Pancreas (tissue), 10 donors: ENCODE measurements around the gene DOCK10. TPM values are rescaled to one million over a fixed set of nuclear protein-coding genes. Genes with fewer than 3 reads are reported as not detected.
A peak's percentile ranks its signal among the peaks of the same experiment; 100 is the strongest.

Experiments
- ATAC-seq, 4 donors: fragments of 200-7000 bp; cut with Tn5 transposase; one replicate each; pipeline versions ENCODE4 v1.8.0 to v1.9.1; 2020; ENCODE audit warnings: mild to moderate bottlenecking in 4 of 4, moderate library complexity in 4 of 4
- DNase-seq, 6 donors: peaks; one replicate each; pipeline ENCODE4 v3.0.0-alpha.2; 2020
- FAIRE-seq: peaks from 2 replicates; lab custom pipeline; 2012; peaks lifted over from hg19 to GRCh38; lab: Jason Lieb, UNC
- H3K27ac ChIP-seq, 4 donors: fragments of 200-600 bp; sonication (generic); 1 replicate in 3 of 4; 2 replicates in 1 of 4; pipeline versions ENCODE4 v1.5.0 to v1.8.0; 2020
- H3K27me3 ChIP-seq, 4 donors: fragments of 200-600 bp; one replicate each; pipeline ENCODE4 v1.8.0; 2021
- H3K36me3 ChIP-seq, 3 donors: fragments of 200-600 bp; sonication (generic) in 1 of 3; one replicate each; pipeline versions ENCODE4 v1.5.0 to v1.8.0; 2020 to 2021
- H3K4me1 ChIP-seq, 3 donors: fragments of 200-600 bp; one replicate each; pipeline ENCODE4 v1.8.0; 2021
- H3K4me3 ChIP-seq, 4 donors: fragments of 200-600 bp; sonication (generic) in 2 of 4; one replicate each; pipeline versions ENCODE4 v1.5.0 to v1.8.0; 2020 to 2021
- H3K9me3 ChIP-seq, 4 donors: fragments of 200-600 bp; one replicate each; pipeline ENCODE4 v1.8.0; 2021
- WGBS, 2 donors: extraction: QIAGEN DNeasy Blood & Tissue Kit; methylation state at CpG; one replicate each; pipeline ENCODE4 v1.1.7; 2013; 5-methylcytosine and 5-hydroxymethylcytosine counted together
- intact Hi-C, 3 donors: fragments of 100-400 bp; cut with DNase I; formaldehyde crosslinking; loops; one replicate each; pipeline versions ENCODE4 v1.11.1 to v1.14.2; 2022
- polyA plus RNA-seq, 2 donors: library from polyadenylated mRNA; stranded (reverse); fragments of 200-250 nt; gene quantifications; one replicate each; pipeline ENCODE4 v1.2.3, GENCODE V29; 2013
- total RNA-seq, 6 donors: library from RNA; stranded (reverse); fragmentation: NEBNext Ultra II Directional in 4 of 6; extraction: Animal tissue kit (Norgen Biotek cat#: 25700) in 4 of 6; gene quantifications; one replicate each; pipeline versions ENCODE4 v1.2.1 to v1.2.4, GENCODE V29; 2021 to 2023
- TF ChIP-seq, protein P1 (sequence below), 4 donors: fragments of 200-600 bp; sonication (generic) in 3 of 4; IDR thresholded peaks; one replicate each; pipeline versions ENCODE4 v1.5.0 to v1.8.0; 2021; ENCODE audit warnings: antibody characterized with exemption in 4 of 4
- donor health status: healthy with polysubstance abuse.
- donor health status: DM: no; HTN: no; CAD: no; lungs with moderate emphysema.
- donor health status: DM: no; HTN: no; CAD: no.
- donor health status: control.
- donor health status: control.
- donor health status: Bipolar disorder and iron deficiency.
- donor health status: DM: yes; HTN: yes; CAD: no.
- donor health status: DM: no; HTN: no; CAD: no.
- donor health status: DM: no; HTN: no; CAD: no.
- donor health status: DM: yes; HTN: yes; CAD: no.

DOCK10 gene
- total and polyA plus RNA-seq, 8 donors = 0.95 to 16.3 (median 2.7) TPM

DNA sequence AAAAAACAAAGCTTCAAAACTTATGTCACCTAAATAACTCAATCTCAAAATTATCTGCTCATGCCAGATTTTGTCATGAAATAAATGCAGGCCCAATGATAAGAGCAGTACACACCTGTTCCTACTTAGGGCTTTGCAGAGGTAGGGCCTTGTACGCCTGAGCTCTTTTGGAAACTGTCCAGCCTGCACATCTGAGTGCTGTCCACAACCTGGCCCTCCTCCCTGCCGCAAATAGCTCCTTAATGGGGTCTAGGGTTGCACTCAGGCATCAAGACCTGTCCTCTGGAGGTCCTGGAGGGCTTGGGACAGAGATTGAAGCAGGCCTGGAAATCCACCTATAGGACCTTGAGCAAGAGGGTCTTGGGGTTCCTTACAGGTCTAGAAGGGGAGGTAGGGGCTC lies 210.7 kb downstream of the DOCK10 start:
- FAIRE-seq = no peak
- intact Hi-C loops = no loop called here

DNA sequence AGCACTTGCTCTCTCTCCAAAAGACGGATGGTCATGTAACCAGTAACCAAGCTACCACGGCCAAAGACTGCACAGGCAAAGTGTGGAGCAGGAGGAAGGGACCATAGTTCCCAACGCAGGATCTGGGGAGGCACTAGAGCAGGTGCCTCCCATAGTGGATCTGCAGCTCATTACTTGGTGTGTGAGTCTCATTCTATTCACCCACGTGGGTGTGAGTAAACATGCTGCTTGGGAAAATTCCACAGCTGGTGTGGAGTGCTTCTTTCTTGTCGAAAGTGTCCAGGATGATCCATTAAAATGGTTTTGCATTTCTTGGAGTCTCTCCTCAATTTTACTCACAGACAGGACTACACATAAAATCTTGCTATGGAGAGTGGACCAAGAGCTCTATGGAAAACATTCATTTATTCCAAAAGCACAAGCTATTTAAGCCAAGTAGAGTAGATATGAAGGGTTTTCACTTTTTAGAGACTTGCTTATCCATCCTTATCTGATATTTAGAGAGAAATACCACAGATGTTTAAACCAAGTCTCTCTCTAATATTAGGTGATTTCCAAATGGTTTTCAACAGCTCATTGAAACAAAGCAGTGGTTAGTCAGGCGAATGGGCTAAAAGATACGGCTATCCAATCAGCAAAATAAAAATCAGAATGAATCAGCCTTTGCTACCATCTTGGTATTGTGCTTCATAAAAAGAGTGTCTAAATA lies 221.8 kb downstream of the DOCK10 start:
- DNase-seq = no peak
- intact Hi-C loops = no loop called here
- H3K27ac ChIP-seq = no peak overlapping the region
- H3K9me3 ChIP-seq = no peaks in the 10 kb centered on the region
- no peaks in the 10 kb centered on the region for H3K27me3 ChIP-seq
- TF ChIP-seq, protein P1, sequence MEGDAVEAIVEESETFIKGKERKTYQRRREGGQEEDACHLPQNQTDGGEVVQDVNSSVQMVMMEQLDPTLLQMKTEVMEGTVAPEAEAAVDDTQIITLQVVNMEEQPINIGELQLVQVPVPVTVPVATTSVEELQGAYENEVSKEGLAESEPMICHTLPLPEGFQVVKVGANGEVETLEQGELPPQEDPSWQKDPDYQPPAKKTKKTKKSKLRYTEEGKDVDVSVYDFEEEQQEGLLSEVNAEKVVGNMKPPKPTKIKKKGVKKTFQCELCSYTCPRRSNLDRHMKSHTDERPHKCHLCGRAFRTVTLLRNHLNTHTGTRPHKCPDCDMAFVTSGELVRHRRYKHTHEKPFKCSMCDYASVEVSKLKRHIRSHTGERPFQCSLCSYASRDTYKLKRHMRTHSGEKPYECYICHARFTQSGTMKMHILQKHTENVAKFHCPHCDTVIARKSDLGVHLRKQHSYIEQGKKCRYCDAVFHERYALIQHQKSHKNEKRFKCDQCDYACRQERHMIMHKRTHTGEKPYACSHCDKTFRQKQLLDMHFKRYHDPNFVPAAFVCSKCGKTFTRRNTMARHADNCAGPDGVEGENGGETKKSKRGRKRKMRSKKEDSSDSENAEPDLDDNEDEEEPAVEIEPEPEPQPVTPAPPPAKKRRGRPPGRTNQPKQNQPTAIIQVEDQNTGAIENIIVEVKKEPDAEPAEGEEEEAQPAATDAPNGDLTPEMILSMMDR (IDR thresholded peaks at IDR 0.05) = no peak
- no peak for FAIRE-seq
- H3K36me3 ChIP-seq = no peaks in the 10 kb centered on the region
- 39 to 42% methylated on average over 7 of the region's 7 CpGs for WGBS, 2 donors
- no peak for ATAC-seq
- no peaks in the 10 kb centered on the region for H3K4me1 ChIP-seq
- no peak overlapping the region for H3K4me3 ChIP-seq

More for the DNA sequence above, 210.7 kb downstream of the DOCK10 start:
- ATAC-seq (no peak), DNase-seq (no peak)
- Histone ChIP-seq H3K36me3 (no peaks in the 10 kb centered on the region), H3K27me3 (no peaks in the 10 kb centered on the region), H3K4me1 (no peaks in the 10 kb centered on the region), H3K27ac (no peak overlapping the region), H3K4me3 (no peak overlapping the region), H3K9me3 (no peaks in the 10 kb centered on the region)
- TF ChIP-seq, protein P1 (IDR thresholded peaks at IDR 0.05) = no peak
- WGBS, 2 donors = 58 to 67% methylated on average over 2 of the region's 2 CpGs

DNA sequence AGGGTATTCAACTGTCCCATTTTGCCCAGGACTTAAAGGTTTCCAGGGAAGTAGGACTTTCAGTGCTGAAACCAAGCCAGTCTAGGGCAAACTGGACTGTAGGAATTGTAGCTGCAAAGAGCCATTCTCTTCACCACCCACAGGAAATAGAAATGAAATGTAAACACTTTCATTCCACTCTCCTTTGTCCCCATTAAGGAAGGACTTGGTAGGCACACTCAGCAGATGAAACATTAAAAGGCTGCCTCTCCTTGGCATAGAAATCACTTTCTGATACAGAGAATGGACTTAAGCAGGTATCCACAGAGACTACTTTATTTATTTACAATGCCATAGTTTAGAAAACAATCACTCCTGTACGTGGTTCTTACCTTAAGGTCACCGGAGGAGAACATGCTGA lies 223.2 kb downstream of the DOCK10 start:
- FAIRE-seq (no peak), ATAC-seq (peak in 2 of 4 donors; percentile 42 to 47), DNase-seq (no peak)
- TF ChIP-seq, protein P1 (IDR thresholded peaks at IDR 0.05) = no peak
- no peaks in the 10 kb centered on the region for H3K9me3 ChIP-seq
- no peaks in the 10 kb centered on the region for H3K4me1 ChIP-seq
- H3K36me3 ChIP-seq = no peaks in the 10 kb centered on the region
- intact Hi-C loops = no loop called here
- 59 to 61% methylated on average over 2 of the region's 2 CpGs for WGBS, 2 donors
- no peak overlapping the region for H3K27ac ChIP-seq
- H3K4me3 ChIP-seq = no peak overlapping the region
- H3K27me3 ChIP-seq = no peaks in the 10 kb centered on the region

- no peaks in the 10 kb centered on the region for H3K36me3 ChIP-seq
- no peak overlapping the region for H3K27ac ChIP-seq
- ATAC-seq = no peak
- no peaks in the 10 kb centered on the region for H3K27me3 ChIP-seq
- no peak for FAIRE-seq
- TF ChIP-seq, protein P1 (IDR thresholded peaks at IDR 0.05) = no peak
- H3K4me3 ChIP-seq = no peak overlapping the region
- 59 to 78% methylated on average over 1 of the region's 1 CpG for WGBS, 2 donors
- DNase-seq = no peak
- H3K9me3 ChIP-seq = no peaks in the 10 kb centered on the region
- no peaks in the 10 kb centered on the region for H3K4me1 ChIP-seq
- intact Hi-C loops = no loop called here
Measured at GRCh38 chr2:224817676-224818075, 224.6 kb downstream of the DOCK10 start.

GRCh38 chr2:224816816-224817215 lies 225.5 kb downstream of the DOCK10 start:
- intact Hi-C loops = no loop called here
- Histone ChIP-seq H3K4me3 (no peak overlapping the region), H3K27ac (no peak overlapping the region), H3K27me3 (no peaks in the 10 kb centered on the region), H3K9me3 (no peaks in the 10 kb centered on the region), H3K4me1 (no peaks in the 10 kb centered on the region), H3K36me3 (no peaks in the 10 kb centered on the region)
- DNase-seq (no peak), FAIRE-seq (no peak), ATAC-seq (no peak)
- WGBS, 2 donors = 58 to 76% methylated on average over 4 of the region's 4 CpGs
- TF ChIP-seq, protein P1 (IDR thresholded peaks at IDR 0.05) = no peak
